ENCODE results near the gene GRID2. TPM values are rescaled to one million over a fixed set of nuclear protein-coding genes. Genes with fewer than 3 reads are reported as not detected.

GRID2 gene
- total and polyA plus RNA-seq, 2 of the 13 experiments (the other 11 are each of a cell fraction or from before 2014, with no cell fraction given), result not detected

DNA sequence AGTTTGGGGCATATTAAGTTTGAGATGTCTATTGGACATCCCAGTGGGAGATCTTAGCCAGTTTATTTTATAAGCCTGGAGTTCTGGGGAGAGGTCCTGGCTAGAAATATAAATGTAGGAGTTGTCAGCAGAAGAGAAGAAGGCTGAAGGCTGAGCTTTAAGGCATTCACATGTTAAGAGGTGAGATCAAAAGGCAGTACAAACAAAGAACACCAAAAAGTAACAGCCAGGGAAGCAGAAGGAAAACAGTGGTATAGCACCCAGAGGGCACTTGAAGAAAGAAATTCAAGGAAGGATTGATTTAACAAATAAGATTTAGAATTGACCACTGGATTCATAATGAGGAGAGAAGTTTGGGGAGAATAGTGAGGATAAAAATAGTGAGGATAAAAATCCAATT lies 1383.5 kb downstream of the GRID2 start:
- Histone ChIP-seq H3K79me2 (ENCODE audit: insufficient read depth, low read length) (no peaks in the 10 kb centered on the region), H2AFZ (ENCODE audit: low read length) (no peak overlapping the region), H3K4me1 (ENCODE audit: insufficient read depth, low read length) (no peaks in the 10 kb centered on the region), H3K36me3 (replicated peaks in 1 of 2; ENCODE audit: control insufficient read depth in 1 of 2, insufficient read depth in 2 of 2, low read length in 2 of 2) (no peaks in the 10 kb centered on the region), H3K9ac (ENCODE audit: insufficient read depth, low read depth, low read length) (no peak overlapping the region), H3K4me2 (ENCODE audit: low read depth, low read length) (no peak overlapping the region), H3K9me3 (ENCODE audit: low read length) (no peaks in the 10 kb centered on the region), H4K20me1 (ENCODE audit: insufficient read depth, low read length) (no peaks in the 10 kb centered on the region), H3K27ac (ENCODE audit: extremely low read length, insufficient read depth, low read length) (no peak overlapping the region), H3K4me3 (replicated peaks in 1 of 3; ENCODE audit: insufficient read depth in 1 of 3, low read depth in 2 of 3, low read length in 3 of 3) (no peak overlapping the region), H3K27me3 (ENCODE audit: control insufficient read depth in 1 of 2, insufficient read depth in 2 of 2, low read length in 2 of 2) (no peaks in the 10 kb centered on the region)
- FAIRE-seq (no peak), ATAC-seq (no peak), DNase-seq (ENCODE audit: low spot score) (no peak)
- intact Hi-C loops (cut with micrococcal nuclease; ENCODE audit: unreplicated experiment), result no loop called here
- ChIA-PET CTCF (ENCODE audit: low intra/inter-chr PET ratio, low total read pairs) (no interaction called here), POLR2A (no interaction called here)
- TF ChIP-seq KDM5B (CRISPR knock-in tag; IDR thresholded peaks at IDR 0.05; ENCODE audit: borderline replicate concordance) (no peak), HHEX (CRISPR knock-in tag; IDR thresholded peaks at IDR 0.05) (no peak), RAD21 (CRISPR knock-in tag; IDR thresholded peaks at IDR 0.05) (no peak), ZFAT (CRISPR knock-in tag; conservative IDR thresholded peaks at IDR 0.05) (no peak), SMARCC2 (IDR thresholded peaks at IDR 0.05) (no peak), ZNF883 (CRISPR knock-in tag; IDR thresholded peaks at IDR 0.05; ENCODE audit: not compliant biosample characterization) (no peak), TARDBP (CRISPR knock-in tag; IDR thresholded peaks at IDR 0.05) (no peak), ZNF224 (CRISPR knock-in tag; IDR thresholded peaks at IDR 0.05) (no peak)
- TF ChIP-seq, protein P1, sequence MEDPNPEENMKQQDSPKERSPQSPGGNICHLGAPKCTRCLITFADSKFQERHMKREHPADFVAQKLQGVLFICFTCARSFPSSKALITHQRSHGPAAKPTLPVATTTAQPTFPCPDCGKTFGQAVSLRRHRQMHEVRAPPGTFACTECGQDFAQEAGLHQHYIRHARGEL (CRISPR knock-in tag; IDR thresholded peaks at IDR 0.05), result no peak
- in situ Hi-C loops (cut with HindIII; ENCODE audit: extremely low pct_ligation_motif_present, low pct_unique_long_range_greater_than_20kb), result no loop called here
- no TSS peak for BruUV-seq (replicated peaks)

DNA sequence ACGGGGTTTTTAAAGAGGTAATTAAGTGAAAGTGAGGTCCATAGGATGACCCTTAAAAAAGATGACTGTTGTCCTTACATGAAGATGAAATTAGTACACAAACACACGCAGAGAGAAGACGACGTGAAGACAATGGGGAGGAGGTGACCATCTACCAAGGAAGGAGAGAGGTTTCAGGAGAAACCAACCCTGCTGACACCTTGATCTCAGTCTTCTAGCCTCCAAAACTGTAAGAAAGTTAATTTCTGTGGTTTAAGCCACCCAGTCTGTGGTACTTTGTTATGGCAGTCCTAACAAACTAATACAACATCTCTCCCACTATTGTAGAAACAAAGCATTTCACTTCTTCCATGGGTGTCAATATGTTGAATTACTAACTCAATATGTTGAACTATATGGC lies 1385.2 kb downstream of the GRID2 start:
- Histone ChIP-seq H2AFZ (ENCODE audit: low read length) (no peak overlapping the region), H3K27ac (ENCODE audit: extremely low read length, insufficient read depth, low read length) (no peak overlapping the region), H3K4me1 (ENCODE audit: insufficient read depth, low read length) (no peaks in the 10 kb centered on the region), H3K9me3 (ENCODE audit: low read length) (no peaks in the 10 kb centered on the region), H4K20me1 (ENCODE audit: insufficient read depth, low read length) (no peaks in the 10 kb centered on the region), H3K27me3 (ENCODE audit: control insufficient read depth in 1 of 2, insufficient read depth in 2 of 2, low read length in 2 of 2) (no peaks in the 10 kb centered on the region), H3K9ac (ENCODE audit: insufficient read depth, low read depth, low read length) (no peak overlapping the region), H3K4me3 (replicated peaks in 1 of 3; ENCODE audit: insufficient read depth in 1 of 3, low read depth in 2 of 3, low read length in 3 of 3) (no peak overlapping the region), H3K4me2 (ENCODE audit: low read depth, low read length) (no peak overlapping the region), H3K36me3 (replicated peaks in 1 of 2; ENCODE audit: control insufficient read depth in 1 of 2, insufficient read depth in 2 of 2, low read length in 2 of 2) (no peaks in the 10 kb centered on the region), H3K79me2 (ENCODE audit: insufficient read depth, low read length) (no peaks in the 10 kb centered on the region)
- FAIRE-seq, result no peak
- intact Hi-C loops (cut with micrococcal nuclease; ENCODE audit: unreplicated experiment), result no loop called here
- 14% methylated on average over 4 of the region's 4 CpGs for WGBS (ENCODE audit: low lambda C conversion rate)
- ChIA-PET POLR2A (no interaction called here), CTCF (ENCODE audit: low intra/inter-chr PET ratio, low total read pairs) (no interaction called here)
- DNase-seq (ENCODE audit: low spot score), result no peak
- BruUV-seq (replicated peaks), result no TSS peak
- in situ Hi-C loops (cut with HindIII; ENCODE audit: extremely low pct_ligation_motif_present, low pct_unique_long_range_greater_than_20kb), result no loop called here
- no peak for ATAC-seq
- TF ChIP-seq, protein P2, sequence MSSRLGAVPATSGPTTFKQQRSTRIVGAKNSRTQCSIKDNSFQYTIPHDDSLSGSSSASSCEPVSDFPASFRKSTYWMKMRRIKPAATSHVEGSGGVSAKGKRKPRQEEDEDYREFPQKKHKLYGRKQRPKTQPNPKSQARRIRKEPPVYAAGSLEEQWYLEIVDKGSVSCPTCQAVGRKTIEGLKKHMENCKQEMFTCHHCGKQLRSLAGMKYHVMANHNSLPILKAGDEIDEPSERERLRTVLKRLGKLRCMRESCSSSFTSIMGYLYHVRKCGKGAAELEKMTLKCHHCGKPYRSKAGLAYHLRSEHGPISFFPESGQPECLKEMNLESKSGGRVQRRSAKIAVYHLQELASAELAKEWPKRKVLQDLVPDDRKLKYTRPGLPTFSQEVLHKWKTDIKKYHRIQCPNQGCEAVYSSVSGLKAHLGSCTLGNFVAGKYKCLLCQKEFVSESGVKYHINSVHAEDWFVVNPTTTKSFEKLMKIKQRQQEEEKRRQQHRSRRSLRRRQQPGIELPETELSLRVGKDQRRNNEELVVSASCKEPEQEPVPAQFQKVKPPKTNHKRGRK (CRISPR knock-in tag; IDR thresholded peaks at IDR 0.05), result no peak
- TF ChIP-seq GATAD1 (CRISPR knock-in tag; IDR thresholded peaks at IDR 0.05), result no peak
- TF ChIP-seq ZNF382 (CRISPR knock-in tag; IDR thresholded peaks at IDR 0.05; ENCODE audit: borderline replicate concordance), result no peak
- TF ChIP-seq ZNF136 (CRISPR knock-in tag; IDR thresholded peaks at IDR 0.05; ENCODE audit: low read depth), result no peak
- TF ChIP-seq, protein P3, sequence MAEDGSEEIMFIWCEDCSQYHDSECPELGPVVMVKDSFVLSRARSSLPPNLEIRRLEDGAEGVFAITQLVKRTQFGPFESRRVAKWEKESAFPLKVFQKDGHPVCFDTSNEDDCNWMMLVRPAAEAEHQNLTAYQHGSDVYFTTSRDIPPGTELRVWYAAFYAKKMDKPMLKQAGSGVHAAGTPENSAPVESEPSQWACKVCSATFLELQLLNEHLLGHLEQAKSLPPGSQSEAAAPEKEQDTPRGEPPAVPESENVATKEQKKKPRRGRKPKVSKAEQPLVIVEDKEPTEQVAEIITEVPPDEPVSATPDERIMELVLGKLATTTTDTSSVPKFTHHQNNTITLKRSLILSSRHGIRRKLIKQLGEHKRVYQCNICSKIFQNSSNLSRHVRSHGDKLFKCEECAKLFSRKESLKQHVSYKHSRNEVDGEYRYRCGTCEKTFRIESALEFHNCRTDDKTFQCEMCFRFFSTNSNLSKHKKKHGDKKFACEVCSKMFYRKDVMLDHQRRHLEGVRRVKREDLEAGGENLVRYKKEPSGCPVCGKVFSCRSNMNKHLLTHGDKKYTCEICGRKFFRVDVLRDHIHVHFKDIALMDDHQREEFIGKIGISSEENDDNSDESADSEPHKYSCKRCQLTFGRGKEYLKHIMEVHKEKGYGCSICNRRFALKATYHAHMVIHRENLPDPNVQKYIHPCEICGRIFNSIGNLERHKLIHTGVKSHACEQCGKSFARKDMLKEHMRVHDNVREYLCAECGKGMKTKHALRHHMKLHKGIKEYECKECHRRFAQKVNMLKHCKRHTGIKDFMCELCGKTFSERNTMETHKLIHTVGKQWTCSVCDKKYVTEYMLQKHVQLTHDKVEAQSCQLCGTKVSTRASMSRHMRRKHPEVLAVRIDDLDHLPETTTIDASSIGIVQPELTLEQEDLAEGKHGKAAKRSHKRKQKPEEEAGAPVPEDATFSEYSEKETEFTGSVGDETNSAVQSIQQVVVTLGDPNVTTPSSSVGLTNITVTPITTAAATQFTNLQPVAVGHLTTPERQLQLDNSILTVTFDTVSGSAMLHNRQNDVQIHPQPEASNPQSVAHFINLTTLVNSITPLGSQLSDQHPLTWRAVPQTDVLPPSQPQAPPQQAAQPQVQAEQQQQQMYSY (CRISPR knock-in tag; IDR thresholded peaks at IDR 0.05), result no peak

Data from HepG2 (cell line).